Activated CD8-positive, alpha-beta T cell treated with anti-CD3 and anti-CD28 coated beads, Interleukin-2, amount 10 ng/mL, durations not matched to agents 7 days and 5 days (primary cell): ENCODE results near the gene DUSP8. TPM values are rescaled to one million over a fixed set of nuclear protein-coding genes. Genes with fewer than 3 reads are reported as not detected.

Experiments used
- ATAC-seq: fragments of 150-1000 bp; cut with Tn5 transposase; one replicate; pipeline ENCODE4 v1.10.0; 2021; ENCODE audit warnings: moderate library complexity
- CTCF ChIA-PET: fragments of 350-600 bp; sonication (Branson Sonifier 250); formaldehyde crosslinking; loops from one replicate; lab custom pipeline; 2021; ENCODE audit warnings: antibody characterized with exemption; lab: Charles Lee
- POLR2A ChIA-PET: fragments of 350-600 bp; sonication (Branson Sonifier 250); formaldehyde crosslinking; loops from one replicate; lab custom pipeline; 2021; ENCODE audit warnings: antibody characterized with exemption; lab: Charles Lee
- DNase-seq: peaks from one replicate; pipeline ENCODE4 v3.0.0-alpha.2; 2020
- H3K27ac Mint-ChIP-seq: one replicate; pipeline ENCODE4 v1.8.0; 2021; ENCODE audit warnings: mild to moderate bottlenecking, mixed read lengths
- H3K27me3 Mint-ChIP-seq: one replicate; pipeline ENCODE4 v1.8.0; 2021; ENCODE audit warnings: low read depth, mixed read lengths
- H3K36me3 Mint-ChIP-seq: one replicate; pipeline ENCODE4 v1.8.0; 2021; ENCODE audit warnings: low read depth, mixed read lengths
- H3K4me1 Mint-ChIP-seq: one replicate; pipeline ENCODE4 v1.8.0; 2021; ENCODE audit warnings: low read depth, mixed read lengths
- H3K4me3 Mint-ChIP-seq: one replicate; pipeline ENCODE4 v1.8.0; 2021; ENCODE audit warnings: mild to moderate bottlenecking, mixed read lengths
- H3K9me3 Mint-ChIP-seq: one replicate; pipeline ENCODE4 v1.8.0; 2022; ENCODE audit warnings: mixed read lengths; ENCODE audit not compliant: insufficient read depth
- total RNA-seq, 2 experiments: library from RNA; stranded (reverse); gene quantifications; one replicate each; pipeline ENCODE4 v1.2.3, GENCODE V29; 2021

The DUSP8 gene
- total RNA-seq, 2 experiments from 2014 or later: 0.13 TPM

- no peak for ATAC-seq
- Mint-ChIP-seq H3K4me3 (no peak overlapping the region), H3K27ac (no peak overlapping the region), H3K36me3 (no peaks in the 10 kb centered on the region), H3K4me1 (peaks cover 4% of the 10 kb centered on the region), H3K9me3 (no peaks in the 10 kb centered on the region), H3K27me3 (peaks cover 3% of the 10 kb centered on the region)
- DNase-seq: no peak
- CTCF ChIA-PET: interaction anchor here (1.0 to 1.2 kb wide), 2 partner anchors 19 to 40 kb away, joined by 3 to 4 read pairs; no protein-coding TSS in a partner anchor
- POLR2A ChIA-PET: no interaction called here
These were observed 37.4 kb downstream of the DUSP8 start for GRCh38 chr11:1534682-1535081.

GRCh38 chr11:1534171-1534570 lies 37.9 kb downstream of the DUSP8 start:
- CTCF ChIA-PET: interaction anchor here (1.0 kb wide), 1 partner anchor 19 kb away, joined by 3 read pairs; no protein-coding TSS in a partner anchor
- Mint-ChIP-seq H3K4me1 (peaks cover 4% of the 10 kb centered on the region), H3K36me3 (no peaks in the 10 kb centered on the region), H3K9me3 (no peaks in the 10 kb centered on the region), H3K27me3 (peaks cover 3% of the 10 kb centered on the region), H3K27ac (no peak overlapping the region), H3K4me3 (no peak overlapping the region)
- POLR2A ChIA-PET: no interaction called here
- ATAC-seq (no peak), DNase-seq (no peak)

GRCh38 chr11:1533342-1533725 lies 38.7 kb downstream of the DUSP8 start:
- no peak overlapping the region for H3K4me3 Mint-ChIP-seq
- ChIA-PET POLR2A (no interaction called here), CTCF (interaction anchor here (0.7 kb wide), 1 partner anchor 42 kb away, joined by 4 read pairs; no protein-coding TSS in a partner anchor)
- ATAC-seq (no peak), DNase-seq (no peak)
- no peak overlapping the region for H3K27ac Mint-ChIP-seq
- no peaks in the 10 kb centered on the region for H3K9me3 Mint-ChIP-seq
- peaks cover 4% of the 10 kb centered on the region for H3K4me1 Mint-ChIP-seq
- H3K27me3 Mint-ChIP-seq: peaks cover 3% of the 10 kb centered on the region
- H3K36me3 Mint-ChIP-seq: no peaks in the 10 kb centered on the region

- CTCF ChIA-PET: interaction anchor here (0.7 kb wide), 1 partner anchor 42 kb away, joined by 4 read pairs; no protein-coding TSS in a partner anchor
- H3K36me3 Mint-ChIP-seq: no peaks in the 10 kb centered on the region
- ATAC-seq: no peak
- peaks cover under 1% of the 10 kb centered on the region for H3K27me3 Mint-ChIP-seq
- H3K4me3 Mint-ChIP-seq: no peak overlapping the region
- no peaks in the 10 kb centered on the region for H3K9me3 Mint-ChIP-seq
- POLR2A ChIA-PET: no interaction called here
- H3K4me1 Mint-ChIP-seq: peaks cover 4% of the 10 kb centered on the region
- no peak for DNase-seq
- H3K27ac Mint-ChIP-seq: no peak overlapping the region
These were observed 39.3 kb downstream of the DUSP8 start for GRCh38 chr11:1532606-1533341.

GRCh38 chr11:1532014-1532586 lies 40.0 kb downstream of the DUSP8 start:
- no peak overlapping the region for H3K27ac Mint-ChIP-seq
- H3K27me3 Mint-ChIP-seq: no peaks in the 10 kb centered on the region
- H3K9me3 Mint-ChIP-seq: no peaks in the 10 kb centered on the region
- peaks cover 4% of the 10 kb centered on the region for H3K4me1 Mint-ChIP-seq
- POLR2A ChIA-PET: no interaction called here
- CTCF ChIA-PET: no interaction called here
- no peak overlapping the region for H3K4me3 Mint-ChIP-seq
- no peak for ATAC-seq
- no peak for DNase-seq
- H3K36me3 Mint-ChIP-seq: no peaks in the 10 kb centered on the region

- no peaks in the 10 kb centered on the region for H3K9me3 Mint-ChIP-seq
- H3K27ac Mint-ChIP-seq: no peak overlapping the region
- H3K4me3 Mint-ChIP-seq: no peak overlapping the region
- ChIA-PET POLR2A (no interaction called here), CTCF (no interaction called here)
- H3K4me1 Mint-ChIP-seq: peaks cover 4% of the 10 kb centered on the region
- no peaks in the 10 kb centered on the region for H3K27me3 Mint-ChIP-seq
- ATAC-seq (no peak), DNase-seq (no peak)
- no peaks in the 10 kb centered on the region for H3K36me3 Mint-ChIP-seq
These were observed 40.5 kb downstream of the DUSP8 start for GRCh38 chr11:1531449-1532013.

GRCh38 chr11:1530686-1531448 lies 41.2 kb downstream of the DUSP8 start:
- Mint-ChIP-seq H3K4me1 (peaks cover 4% of the 10 kb centered on the region), H3K9me3 (no peaks in the 10 kb centered on the region), H3K36me3 (no peaks in the 10 kb centered on the region), H3K4me3 (no peak overlapping the region), H3K27me3 (no peaks in the 10 kb centered on the region), H3K27ac (no peak overlapping the region)
- CTCF ChIA-PET: interaction anchor here (1.1 kb wide), 1 partner anchor 44 kb away, joined by 3 read pairs; no protein-coding TSS in a partner anchor
- POLR2A ChIA-PET: no interaction called here
- DNase-seq: no peak
- ATAC-seq: no peak

GRCh38 chr11:1529774-1530173 lies 42.3 kb downstream of the DUSP8 start:
- DNase-seq: no peak
- no peaks in the 10 kb centered on the region for H3K9me3 Mint-ChIP-seq
- CTCF ChIA-PET: interaction anchor here (1.1 kb wide), 1 partner anchor 45 kb away, joined by 3 read pairs; no protein-coding TSS in a partner anchor
- H3K36me3 Mint-ChIP-seq: no peaks in the 10 kb centered on the region
- ATAC-seq: no peak
- H3K4me1 Mint-ChIP-seq: peaks cover 4% of the 10 kb centered on the region
- H3K4me3 Mint-ChIP-seq: no peak overlapping the region
- no peaks in the 10 kb centered on the region for H3K27me3 Mint-ChIP-seq
- H3K27ac Mint-ChIP-seq: no peak overlapping the region
- POLR2A ChIA-PET: no interaction called here

GRCh38 chr11:1529286-1529685 lies 42.8 kb downstream of the DUSP8 start:
- Mint-ChIP-seq H3K9me3 (no peaks in the 10 kb centered on the region), H3K27ac (no peak overlapping the region), H3K27me3 (no peaks in the 10 kb centered on the region), H3K4me1 (peaks cover 4% of the 10 kb centered on the region), H3K36me3 (no peaks in the 10 kb centered on the region), H3K4me3 (no peak overlapping the region)
- POLR2A ChIA-PET: no interaction called here
- ATAC-seq (no peak), DNase-seq (no peak)
- CTCF ChIA-PET: no interaction called here

GRCh38 chr11:1528710-1529109 lies 43.4 kb downstream of the DUSP8 start:
- CTCF ChIA-PET: no interaction called here
- no peaks in the 10 kb centered on the region for H3K27me3 Mint-ChIP-seq
- ATAC-seq (no peak), DNase-seq (no peak)
- H3K27ac Mint-ChIP-seq: no peak overlapping the region
- peaks cover 7% of the 10 kb centered on the region for H3K4me1 Mint-ChIP-seq
- H3K9me3 Mint-ChIP-seq: no peaks in the 10 kb centered on the region
- POLR2A ChIA-PET: no interaction called here
- H3K4me3 Mint-ChIP-seq: no peak overlapping the region
- H3K36me3 Mint-ChIP-seq: no peaks in the 10 kb centered on the region

GRCh38 chr11:1526785-1527184 lies 45.3 kb downstream of the DUSP8 start:
- no peak for DNase-seq
- no peak overlapping the region for H3K27ac Mint-ChIP-seq
- H3K9me3 Mint-ChIP-seq: no peaks in the 10 kb centered on the region
- ATAC-seq: no peak
- no peaks in the 10 kb centered on the region for H3K27me3 Mint-ChIP-seq
- no peaks in the 10 kb centered on the region for H3K36me3 Mint-ChIP-seq
- no peak overlapping the region for H3K4me3 Mint-ChIP-seq
- peaks cover 8% of the 10 kb centered on the region for H3K4me1 Mint-ChIP-seq
- ChIA-PET POLR2A (no interaction called here), CTCF (interaction anchor here (0.9 to 1.0 kb wide), 2 partner anchors 12 to 68 kb away, joined by 3 read pairs; no protein-coding TSS in a partner anchor)
